Stomach (tissue), 4 donors: ENCODE data around the gene MUC5B.

Source experiments
- CTCF ChIP-seq, 7 experiments: fragments of 450-650 bp in 4 of 7; fragments of 200-600 bp in 3 of 7; sonication (generic) in 3 of 7; IDR thresholded peaks; one replicate each; pipeline ENCODE4 v1.5.1; 2016 to 2019; ENCODE audit warnings: antibody characterized with exemption in 7 of 7, control low read depth in 2 of 7, mild to moderate bottlenecking in 1 of 7
- EP300 ChIP-seq: sonication (generic); formaldehyde crosslinking; IDR thresholded peaks from one replicate; pipeline ENCODE4 v1.6.1; 2017; ENCODE audit warnings: antibody characterized with exemption
- POLR2A ChIP-seq, 4 donors: fragments of 450-650 bp; IDR thresholded peaks; one replicate each; pipeline ENCODE4 v1.6.1; 2016; ENCODE audit warnings: antibody characterized with exemption in 4 of 4, control low read depth in 2 of 4, mild to moderate bottlenecking in 1 of 4, moderate library complexity in 1 of 4
- POLR2AphosphoS5 ChIP-seq, 3 donors: sonication (generic); formaldehyde crosslinking; IDR thresholded peaks; one replicate each; pipeline ENCODE4 v1.6.1; 2016; ENCODE audit warnings: antibody characterized with exemption in 3 of 3

GRCh38 chr11:1305063-1305495, 82.2 kb downstream of the MUC5B start:
- no peak for TF ChIP-seq CTCF (IDR thresholded peaks at IDR 0.05)
- TF ChIP-seq POLR2A (IDR thresholded peaks at IDR 0.05) = no peak
- TF ChIP-seq EP300 = no peak
- TF ChIP-seq POLR2AphosphoS5 (IDR thresholded peaks at IDR 0.05) = no peak
